ENCODE measurements around the gene FLT3.

- TF ChIP-seq POLR2AphosphoS5 (IDR thresholded peaks at IDR 0.05) (no peak), CTCF (IDR thresholded peaks at IDR 0.05) (no peak), POLR2A (IDR thresholded peaks at IDR 0.05) (no peak)
These were observed 131.1 kb downstream of the FLT3 start, which contains the start of gene CDX2 for GRCh38 chr13:27969082-27969865.
